NOMO-1 (cell line): ENCODE data around the gene SLITRK1.

Experiments
- DNase-seq, 2 experiments: peaks; one replicate each; lab custom pipeline; 2025; ENCODE audit not compliant: unreplicated experiment in 2 of 2; lab: John Stamatoyannopoulos, UW

Gene SLITRK1

GRCh38 chr13:83867708-83868107, 14.6 kb downstream of the SLITRK1 start:
- no peak for DNase-seq

DNA sequence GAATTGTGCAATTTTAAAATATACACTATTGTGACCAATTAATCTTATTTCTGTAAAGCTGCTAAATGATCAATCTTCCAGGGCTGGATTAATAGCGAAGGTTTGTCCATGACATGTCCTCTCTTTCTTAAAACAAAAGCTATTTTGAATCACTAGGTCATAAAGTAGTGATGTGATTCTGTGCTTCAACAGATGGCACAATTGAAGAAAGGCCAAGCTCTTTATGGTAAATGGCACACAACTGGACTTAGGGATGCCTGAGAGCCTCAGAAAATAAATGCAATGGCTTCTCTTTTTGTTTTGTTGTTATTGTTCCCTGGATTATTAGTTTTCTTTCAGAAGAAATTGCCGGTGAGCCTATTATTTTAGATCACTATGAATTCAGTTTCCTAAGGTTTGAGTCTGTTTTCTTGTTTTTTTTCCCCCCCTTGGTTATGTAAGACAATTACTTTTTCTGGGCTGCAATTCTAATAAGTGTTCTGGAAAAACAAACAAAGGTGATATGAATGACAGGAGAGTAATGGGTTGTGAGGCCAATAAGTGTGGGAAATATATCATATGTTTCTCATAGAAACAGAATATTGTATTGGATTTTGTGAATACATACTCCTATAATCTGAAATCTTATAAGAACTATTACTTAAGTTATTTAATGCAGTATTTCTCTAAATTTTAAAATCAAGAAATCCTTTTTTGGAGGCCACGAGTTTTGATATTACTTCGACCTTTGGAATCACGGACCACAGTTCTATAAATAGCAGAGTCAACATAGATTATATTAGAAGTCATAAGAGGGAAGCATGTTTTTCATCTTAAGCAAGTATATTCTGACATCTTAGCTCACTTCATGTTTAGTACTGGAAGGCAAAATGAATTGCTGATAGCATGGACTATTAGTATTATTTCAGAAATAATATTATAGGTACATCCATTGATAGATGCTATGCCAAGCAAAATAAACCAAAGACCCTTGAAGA, 16.8 kb downstream of the SLITRK1 start:
- no peak for DNase-seq

- DNase-seq, result no peak
These were observed 28.5 kb downstream of the SLITRK1 start for GRCh38 chr13:83853771-83854170.

GRCh38 chr13:83845106-83845505, 37.2 kb downstream of the SLITRK1 start:
- no peak for DNase-seq

DNA sequence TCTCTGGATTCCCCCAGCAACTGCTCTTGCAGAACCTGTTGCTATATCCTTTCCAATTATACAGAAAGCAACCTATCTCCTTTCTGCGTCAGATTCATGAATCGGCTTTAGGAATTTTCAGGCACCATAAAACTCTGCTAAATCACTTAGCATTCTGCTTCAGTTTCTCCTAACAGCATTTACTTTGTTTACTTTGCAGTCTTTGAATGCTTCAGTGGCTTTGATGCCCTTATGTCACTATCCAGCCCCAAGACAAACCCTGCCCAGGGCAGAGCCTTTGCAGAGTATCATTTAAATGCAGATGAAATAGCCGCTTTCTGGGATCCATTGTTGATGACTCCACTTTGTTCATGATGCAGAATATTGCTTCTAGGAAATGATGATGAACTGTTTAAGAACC, 43.1 kb downstream of the SLITRK1 start:
- DNase-seq, result no peak

DNA sequence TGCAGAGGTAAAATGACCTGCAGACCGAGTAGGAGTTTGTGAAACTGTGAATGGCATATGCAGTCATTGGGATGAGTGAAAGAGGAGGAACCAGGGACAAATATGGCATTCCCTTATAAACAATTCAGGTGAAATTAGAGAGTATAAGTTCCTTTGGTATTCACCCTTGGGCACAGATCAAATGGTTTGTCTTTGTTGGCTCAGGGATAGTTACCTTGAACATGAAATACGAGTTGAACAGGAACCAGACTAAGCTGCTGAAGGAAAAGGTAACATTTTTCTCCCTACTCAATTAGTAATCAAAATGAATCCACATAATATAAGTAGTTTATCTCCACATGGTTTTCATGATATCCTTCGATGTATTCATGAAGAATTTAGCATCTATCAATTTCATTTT, 50.5 kb downstream of the SLITRK1 start:
- DNase-seq, result no peak

- no peak for DNase-seq
These were observed 52.5 kb downstream of the SLITRK1 start for GRCh38 chr13:83829810-83830209.

GRCh38 chr13:83827338-83827737, 54.9 kb downstream of the SLITRK1 start:
- no peak for DNase-seq
